ENCODE measurements around the gene GAB2.

DNA sequence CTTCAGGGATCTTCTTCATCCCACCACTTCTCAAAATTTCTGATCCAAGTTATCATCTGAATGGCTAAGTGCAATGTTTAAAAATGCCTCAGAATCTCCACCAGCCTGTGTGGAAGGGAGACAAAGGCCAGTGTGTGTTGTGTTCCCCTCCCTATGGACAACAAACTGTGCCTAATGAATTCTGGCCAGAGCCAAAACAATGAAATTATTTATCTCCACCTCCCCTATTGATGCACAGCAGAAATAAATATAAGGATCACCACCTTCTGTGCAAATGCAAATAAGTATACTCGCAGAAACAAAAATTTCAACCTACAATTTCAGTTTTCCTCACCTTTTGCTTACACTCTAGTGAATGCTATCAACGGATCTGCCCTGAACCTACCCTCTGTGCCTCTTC lies 75.8 kb downstream of the GAB2 start:
- TF ChIP-seq, protein P1, sequence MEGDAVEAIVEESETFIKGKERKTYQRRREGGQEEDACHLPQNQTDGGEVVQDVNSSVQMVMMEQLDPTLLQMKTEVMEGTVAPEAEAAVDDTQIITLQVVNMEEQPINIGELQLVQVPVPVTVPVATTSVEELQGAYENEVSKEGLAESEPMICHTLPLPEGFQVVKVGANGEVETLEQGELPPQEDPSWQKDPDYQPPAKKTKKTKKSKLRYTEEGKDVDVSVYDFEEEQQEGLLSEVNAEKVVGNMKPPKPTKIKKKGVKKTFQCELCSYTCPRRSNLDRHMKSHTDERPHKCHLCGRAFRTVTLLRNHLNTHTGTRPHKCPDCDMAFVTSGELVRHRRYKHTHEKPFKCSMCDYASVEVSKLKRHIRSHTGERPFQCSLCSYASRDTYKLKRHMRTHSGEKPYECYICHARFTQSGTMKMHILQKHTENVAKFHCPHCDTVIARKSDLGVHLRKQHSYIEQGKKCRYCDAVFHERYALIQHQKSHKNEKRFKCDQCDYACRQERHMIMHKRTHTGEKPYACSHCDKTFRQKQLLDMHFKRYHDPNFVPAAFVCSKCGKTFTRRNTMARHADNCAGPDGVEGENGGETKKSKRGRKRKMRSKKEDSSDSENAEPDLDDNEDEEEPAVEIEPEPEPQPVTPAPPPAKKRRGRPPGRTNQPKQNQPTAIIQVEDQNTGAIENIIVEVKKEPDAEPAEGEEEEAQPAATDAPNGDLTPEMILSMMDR (conservative IDR thresholded peaks at IDR 0.05; ENCODE audit: low read length): no peak
- no peak for TF ChIP-seq EZH2phosphoT487 (IDR thresholded peaks at IDR 0.05; ENCODE audit: borderline replicate concordance, low read depth, low read length)
